SK-N-DZ (cell line): Measurements from ENCODE around the gene B4GALNT2.
"Not testable (repeated sequence)": the region's sequence is repeated elsewhere in the genome, so short reads cannot be mapped to it uniquely, and the experiment has no call there.

ENCODE experiments used
- DNase-seq: peaks from one replicate; pipeline ENCODE4 v3.0.0-alpha.2; 2015; ENCODE audit warnings: low spot score

The B4GALNT2 gene

GRCh38 chr17:49120166-49120565 lies 12.4 kb upstream of the B4GALNT2 start:
- no peak for DNase-seq

- no peak for DNase-seq
Measured at GRCh38 chr17:49121696-49122292, 10.8 kb upstream of the B4GALNT2 start.

DNA sequence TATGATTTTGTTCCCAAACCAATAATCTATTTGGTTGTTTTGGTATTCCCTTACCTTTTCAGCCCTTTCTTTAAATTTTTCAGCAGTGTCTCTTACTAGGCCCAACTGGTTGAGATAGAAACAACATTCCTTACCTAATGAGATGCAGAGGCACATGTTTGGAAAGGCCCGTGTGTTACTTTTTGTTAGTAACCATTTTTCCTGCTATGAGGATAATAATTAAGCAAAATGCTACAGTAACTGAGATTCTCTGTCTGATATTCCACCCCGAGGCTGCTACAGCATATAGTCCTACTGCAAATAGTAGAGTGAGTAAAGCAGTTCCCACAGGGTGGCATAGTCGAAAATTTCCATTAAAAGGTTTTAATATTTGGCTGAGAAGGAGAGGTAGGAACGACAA lies 10.0 kb upstream of the B4GALNT2 start:
- no peak for DNase-seq

DNA sequence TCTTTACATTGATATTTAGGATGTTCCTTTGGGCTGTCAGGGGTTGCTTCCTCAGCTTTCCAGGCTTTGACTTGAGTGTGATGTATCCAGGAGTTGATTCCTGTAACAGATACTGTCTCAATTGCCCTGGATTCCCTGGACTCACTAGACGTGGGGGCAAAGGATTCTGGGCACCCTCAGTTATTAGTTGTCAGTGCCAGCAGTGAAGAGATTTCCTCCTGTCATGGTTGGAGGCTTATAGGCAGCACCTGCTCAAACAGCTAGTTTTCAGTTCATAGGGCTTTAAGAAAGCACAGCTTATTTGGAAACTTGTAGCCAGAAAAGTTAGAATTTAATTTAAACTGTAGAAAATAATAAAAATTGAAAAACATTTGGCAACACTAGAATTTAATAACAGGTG lies 9.5 kb upstream of the B4GALNT2 start:
- no peak for DNase-seq

DNA sequence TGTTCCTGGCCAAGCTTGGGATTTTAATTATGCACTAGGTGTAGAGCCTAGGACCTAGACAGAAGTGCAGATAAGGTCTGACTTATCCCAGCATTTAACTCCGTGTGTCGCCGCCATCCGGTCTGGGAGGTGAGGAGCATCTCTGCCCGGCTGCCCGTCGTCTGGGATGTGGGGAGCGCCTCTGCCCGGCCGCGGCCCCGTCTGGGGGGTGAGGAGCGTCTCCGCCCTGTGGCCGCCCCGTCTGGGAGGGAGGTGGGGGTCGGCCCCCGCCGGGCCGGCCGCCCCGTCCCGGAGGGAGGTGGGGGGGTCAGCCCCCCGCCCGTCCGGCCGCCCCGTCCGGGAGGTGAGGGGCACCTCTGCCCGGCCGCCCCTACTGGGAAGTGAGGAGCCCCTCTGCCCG lies 7.1 kb upstream of the B4GALNT2 start:
- no peak for DNase-seq

- DNase-seq: not testable (repeated sequence)
Measured at GRCh38 chr17:49126183-49126859, 6.2 kb upstream of the B4GALNT2 start.

- not testable (repeated sequence) for DNase-seq
Measured at GRCh38 chr17:49129359-49129950, 3.1 kb upstream of the B4GALNT2 start.

- DNase-seq: no peak
Measured at GRCh38 chr17:49130891-49131290, 1.7 kb upstream of the B4GALNT2 start.

DNA sequence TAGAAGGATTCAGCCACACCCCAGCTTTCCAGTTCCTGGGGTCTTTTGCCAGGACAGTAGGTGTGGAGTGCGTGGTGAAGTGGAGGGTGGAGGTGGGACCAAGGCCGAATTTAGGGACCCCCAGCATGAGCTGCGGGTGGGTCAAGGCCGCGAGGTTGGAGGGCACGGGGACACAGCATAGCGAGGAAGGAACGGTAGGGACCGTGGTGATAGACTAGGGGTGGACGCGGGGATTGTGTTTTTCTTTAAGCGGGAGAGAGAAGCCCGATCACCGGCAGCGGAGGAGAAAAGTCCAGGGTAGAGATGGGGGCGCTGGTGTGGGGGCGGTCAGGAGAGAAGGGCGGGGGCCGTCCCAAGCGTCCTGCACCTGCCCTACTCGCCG lies 261 bp upstream of the B4GALNT2 start:
- DNase-seq: no peak

DNA sequence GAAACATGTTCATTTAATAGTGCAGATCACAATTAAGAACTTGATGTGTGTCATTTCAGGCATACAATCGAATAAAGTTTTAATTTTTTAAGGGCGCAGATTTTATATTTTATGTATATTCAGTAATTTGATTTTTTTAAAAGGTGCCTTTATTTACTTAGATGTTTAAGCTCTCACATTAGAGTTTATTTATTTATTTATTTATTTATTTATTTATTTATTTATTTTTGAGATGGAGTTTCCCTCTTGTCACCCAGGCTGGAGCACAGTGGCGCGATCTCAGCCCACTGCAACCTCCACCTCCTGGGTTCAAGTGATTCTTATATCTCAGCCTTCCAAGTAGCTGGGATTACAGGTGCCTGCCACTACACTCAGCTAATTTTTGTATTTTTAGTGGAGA lies 3.8 kb downstream of the B4GALNT2 start:
- no peak for DNase-seq

DNA sequence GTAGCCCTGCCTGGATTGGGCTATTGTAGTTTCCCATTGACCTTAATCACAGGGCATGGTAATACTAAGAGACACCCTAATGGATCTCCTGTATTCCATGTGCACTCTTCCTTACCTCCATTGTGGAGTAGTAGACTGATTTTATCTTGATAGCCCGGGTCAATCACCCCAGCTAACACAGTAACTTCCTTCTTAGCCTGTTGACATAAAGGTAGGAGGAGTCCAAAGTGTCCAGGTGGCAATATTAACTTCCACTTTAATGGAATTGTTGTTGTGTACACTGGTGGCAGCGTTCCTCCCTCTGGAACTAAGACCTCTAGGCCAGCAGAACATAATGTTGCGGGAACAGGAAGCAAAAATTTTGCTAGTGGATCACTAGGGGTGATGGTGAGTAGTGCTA lies 13.1 kb downstream of the B4GALNT2 start:
- DNase-seq: not testable (repeated sequence)

DNA sequence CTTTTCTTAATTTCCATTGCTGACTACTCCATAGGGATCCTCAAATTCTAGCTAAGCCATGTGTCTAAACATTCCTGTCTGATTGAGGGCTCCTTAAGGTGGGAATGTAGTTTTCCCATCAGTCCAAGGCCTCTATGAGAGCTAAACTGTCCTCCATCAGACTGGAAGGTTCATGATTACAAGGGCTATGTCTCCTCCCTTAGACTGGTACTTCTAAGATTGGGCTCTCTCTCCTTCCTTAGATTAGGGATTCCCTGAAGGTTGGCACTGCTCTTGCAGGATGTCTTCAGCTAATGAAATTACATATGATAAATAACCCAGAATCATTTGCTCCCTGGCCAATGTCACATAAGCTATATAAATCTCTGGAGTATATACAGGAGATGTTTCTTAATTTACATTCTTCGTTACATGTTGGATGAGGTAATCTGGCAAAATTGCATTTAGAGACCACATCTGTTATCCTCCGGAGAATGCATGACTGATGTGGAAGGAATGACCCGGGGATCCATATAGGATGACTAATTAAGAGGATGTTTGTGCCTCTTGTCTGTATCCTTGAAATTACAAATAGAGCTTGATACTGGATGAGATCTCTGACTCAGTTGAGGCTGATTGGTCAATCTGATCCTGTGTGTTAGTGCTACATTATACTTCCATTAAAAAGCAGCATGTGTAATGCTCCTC lies 14.2 kb downstream of the B4GALNT2 start:
- no peak for DNase-seq

DNA sequence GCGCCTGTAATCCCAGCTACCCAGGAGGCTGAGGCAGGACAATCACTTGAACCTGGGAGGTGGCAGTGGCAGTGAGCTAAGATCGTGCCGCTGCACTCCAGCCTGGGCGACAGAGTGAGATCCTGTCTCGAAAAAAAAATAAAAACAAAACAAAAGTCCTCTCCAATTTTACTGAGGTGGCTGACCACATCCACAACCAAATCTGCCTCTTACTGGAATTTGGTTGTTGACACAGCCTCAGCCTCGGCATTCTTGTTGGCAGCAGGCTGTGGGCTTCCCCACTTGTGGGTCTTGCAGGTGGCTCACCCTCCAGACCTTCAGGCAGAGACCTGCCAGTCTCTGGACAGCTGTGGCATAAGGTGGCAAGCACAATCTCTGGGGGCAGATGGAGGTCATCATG lies 15.6 kb downstream of the B4GALNT2 start:
- DNase-seq: no peak

- DNase-seq: no peak
Measured at GRCh38 chr17:49151996-49152395, 19.4 kb downstream of the B4GALNT2 start.

DNA sequence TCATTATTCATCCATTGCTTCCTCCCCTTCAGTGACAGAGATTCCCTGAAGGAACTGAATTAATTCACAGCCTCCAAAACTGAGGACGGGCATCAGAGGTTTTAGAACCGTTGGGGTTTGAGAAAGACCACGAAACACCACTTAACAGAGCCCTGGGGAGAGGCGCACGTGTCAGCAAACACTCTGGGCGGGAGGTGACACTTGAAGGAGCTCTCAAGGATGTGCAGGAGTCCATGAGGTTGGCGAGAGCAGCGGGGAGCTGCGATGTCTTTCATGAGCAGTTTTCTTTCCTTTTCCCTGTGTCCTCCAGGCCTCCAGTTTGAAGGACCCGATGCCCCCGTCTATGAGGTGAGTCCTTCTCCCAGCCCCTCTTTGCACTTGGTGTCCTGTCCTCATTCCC lies 23.7 kb downstream of the B4GALNT2 start:
- no peak for DNase-seq

GRCh38 chr17:49157784-49158183 lies 25.2 kb downstream of the B4GALNT2 start:
- DNase-seq: no peak

DNA sequence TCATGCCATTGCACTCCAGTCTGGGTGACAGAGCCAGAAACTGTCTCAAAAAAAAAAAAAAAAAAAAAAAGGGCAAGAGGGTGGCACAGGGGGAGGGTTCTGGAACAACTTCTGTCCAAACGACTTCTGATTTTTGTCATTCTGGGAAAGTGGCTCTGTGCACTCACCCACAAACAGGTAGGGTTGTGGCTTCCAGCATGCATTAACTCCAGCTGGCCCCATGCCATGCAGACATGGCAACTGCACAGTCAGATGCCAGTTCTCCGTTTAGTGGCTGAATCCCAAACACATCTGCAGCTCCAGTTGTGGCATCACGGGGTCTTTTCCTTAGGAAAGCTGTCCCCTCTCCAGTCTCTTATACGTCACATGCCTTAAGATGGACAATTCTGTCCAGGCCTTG lies 30.3 kb downstream of the B4GALNT2 start:
- no peak for DNase-seq

GRCh38 chr17:49165143-49165542 lies 32.6 kb downstream of the B4GALNT2 start:
- no peak for DNase-seq

DNA sequence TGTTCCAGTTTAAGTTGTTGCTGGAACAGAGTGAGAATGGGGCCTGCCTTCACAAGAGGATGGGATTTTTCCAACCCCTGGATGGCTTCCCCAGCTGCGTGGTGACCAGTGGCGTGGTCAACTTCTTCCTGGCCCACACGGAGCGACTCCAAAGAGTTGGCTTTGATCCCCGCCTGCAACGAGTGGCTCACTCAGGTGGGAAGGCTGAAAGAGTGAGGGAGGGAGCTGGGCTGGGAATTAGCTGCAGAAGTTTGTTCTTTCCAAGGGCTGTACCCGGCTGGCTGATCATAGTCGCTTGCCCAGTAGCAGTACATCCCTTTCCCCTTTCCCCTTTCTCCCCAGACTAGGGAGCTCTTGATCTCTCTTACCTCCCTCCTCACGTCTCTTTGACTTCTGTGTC lies 36.1 kb downstream of the B4GALNT2 start:
- no peak for DNase-seq

GRCh38 chr17:49170216-49170615 lies 37.6 kb downstream of the B4GALNT2 start:
- no peak for DNase-seq

- DNase-seq: not testable (repeated sequence)
Measured at GRCh38 chr17:49170711-49171110, 38.1 kb downstream of the B4GALNT2 start.

DNA sequence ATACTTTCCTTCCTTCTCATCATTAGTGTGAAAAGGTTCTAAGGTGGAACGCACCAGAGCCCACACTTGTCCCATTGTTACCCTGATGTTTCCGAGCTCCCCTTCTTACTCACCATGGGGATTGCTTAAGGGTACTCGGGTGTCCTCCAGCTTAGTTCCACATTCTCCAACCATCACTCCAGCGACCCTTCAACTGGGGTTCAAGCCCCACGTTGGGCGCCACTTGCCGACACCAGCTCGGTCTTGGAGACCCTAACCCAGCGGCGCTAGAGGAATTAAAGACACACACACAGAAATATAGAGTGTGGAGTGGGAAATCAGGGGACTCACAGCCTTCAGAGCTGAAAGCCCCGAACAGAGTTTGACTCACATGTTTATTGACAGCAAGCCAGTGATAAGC lies 43.4 kb downstream of the B4GALNT2 start:
- DNase-seq: not testable (repeated sequence)

- DNase-seq: peak; percentile 63
Measured at GRCh38 chr17:49180303-49180702, 47.7 kb downstream of the B4GALNT2 start.
